HG02588 (cell line): ENCODE results near the gene SFXN3.

Experiments
- ATAC-seq: cut with Tn5 transposase; IDR thresholded peaks from one replicate; pipeline ENCODE4 v1.9.1; 2021; ENCODE audit warnings: mild to moderate bottlenecking, moderate library complexity; ENCODE audit not compliant: unreplicated experiment

SFXN3 gene

GRCh38 chr10:101014966-101015581, 16.0 kb upstream of the SFXN3 start:
- no peak for ATAC-seq

- ATAC-seq, result no peak
Observed at GRCh38 chr10:101015582-101015973, 15.5 kb upstream of the SFXN3 start.

- ATAC-seq, result no peak
Observed at GRCh38 chr10:101016814-101017213, 14.2 kb upstream of the SFXN3 start.

GRCh38 chr10:101018118-101018599, 12.9 kb upstream of the SFXN3 start:
- ATAC-seq, result no peak

GRCh38 chr10:101018600-101019439, 12.2 kb upstream of the SFXN3 start:
- no peak for ATAC-seq

GRCh38 chr10:101019440-101019703, 11.7 kb upstream of the SFXN3 start:
- no peak for ATAC-seq

- ATAC-seq, result no peak
Observed at GRCh38 chr10:101020427-101021075, 10.5 kb upstream of the SFXN3 start.

GRCh38 chr10:101021239-101021638, 9.8 kb upstream of the SFXN3 start:
- no peak for ATAC-seq

GRCh38 chr10:101021692-101022251, 9.3 kb upstream of the SFXN3 start:
- ATAC-seq, result no peak

- no peak for ATAC-seq
Observed at GRCh38 chr10:101022967-101023705, 7.9 kb upstream of the SFXN3 start.

GRCh38 chr10:101027106-101027720, 3.8 kb upstream of the SFXN3 start:
- ATAC-seq, result no peak

- no peak for ATAC-seq
Observed at GRCh38 chr10:101028446-101029337, 2.3 kb upstream of the SFXN3 start.

- ATAC-seq, result no peak
Observed at GRCh38 chr10:101029520-101030295, 1.3 kb upstream of the SFXN3 start.

- no peak for ATAC-seq
Observed at GRCh38 chr10:101030496-101031127, 422 bp upstream of the SFXN3 start.

- ATAC-seq, result peak; percentile 34
Observed at GRCh38 chr10:101031796-101032636, 982 bp downstream of the SFXN3 start.

- no peak for ATAC-seq
Observed at GRCh38 chr10:101032637-101033224, 1.7 kb downstream of the SFXN3 start.

GRCh38 chr10:101033276-101033675, 2.2 kb downstream of the SFXN3 start:
- no peak for ATAC-seq
